Activated CD4-positive, CD25-positive, alpha-beta regulatory T cell (primary cell): ENCODE data around the gene ZCCHC2.

Source experiments
- DNase-seq, 4 experiments: peaks; one replicate each; lab custom pipeline; 2025; lab: John Stamatoyannopoulos, UW

ZCCHC2 gene

GRCh38 chr18:62609764-62610163 is 86.9 kb downstream of the ZCCHC2 start:
- DNase-seq: no peak

DNA sequence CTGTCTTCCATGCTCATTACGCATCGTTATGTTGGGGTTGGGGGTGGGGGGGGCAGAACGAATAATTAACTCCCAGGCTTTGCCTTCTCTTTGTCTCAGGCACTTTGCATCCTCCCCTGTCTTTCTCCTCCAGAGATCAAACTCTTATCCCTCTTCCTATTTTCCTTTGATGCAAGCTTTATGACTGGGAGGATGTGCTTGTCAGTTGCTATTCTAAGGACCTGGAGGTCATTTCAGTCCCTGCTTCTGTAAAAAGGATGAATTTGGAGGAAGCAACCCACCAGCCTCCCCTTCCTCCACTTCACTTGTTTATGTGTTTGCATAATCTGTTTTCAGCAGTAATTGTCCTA is 87.5 kb downstream of the ZCCHC2 start:
- DNase-seq: no peak

DNA sequence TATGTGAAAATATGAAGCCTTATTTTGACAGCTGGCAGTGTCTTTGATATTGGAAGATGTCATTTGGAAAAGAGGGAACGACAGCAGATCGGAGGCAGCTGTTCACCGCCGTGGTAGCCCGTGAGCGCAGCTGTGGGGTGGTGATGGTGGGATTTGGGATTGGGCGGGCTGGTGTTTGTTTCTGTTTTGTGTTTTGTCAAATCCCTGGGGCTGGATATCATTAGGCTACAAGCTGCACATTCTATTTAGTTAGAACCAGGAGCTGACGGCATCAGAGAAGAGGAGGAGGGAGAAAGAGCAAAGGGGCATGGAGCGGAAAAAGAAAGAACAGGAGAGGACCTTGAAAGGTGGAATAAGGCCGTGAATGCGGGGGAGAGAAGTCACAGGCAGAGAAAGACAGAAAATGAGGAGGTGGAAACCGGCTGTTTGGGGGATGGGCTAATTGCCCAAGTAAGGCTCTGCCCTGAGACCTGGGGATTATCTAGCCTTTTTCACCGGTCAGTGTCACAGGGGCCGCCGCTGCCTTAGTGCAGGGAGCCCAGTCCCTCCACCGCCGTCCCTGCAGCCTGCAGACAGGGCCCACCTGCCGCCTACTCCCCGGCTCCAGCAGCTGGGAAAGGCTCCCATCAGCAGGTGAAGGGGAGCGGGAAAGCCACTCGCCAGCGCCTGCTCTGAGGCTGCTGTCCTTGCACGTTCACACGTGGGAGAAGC is 88.0 kb downstream of the ZCCHC2 start:
- DNase-seq: no peak

GRCh38 chr18:62611453-62612288 is 88.8 kb downstream of the ZCCHC2 start:
- DNase-seq: no peak

DNA sequence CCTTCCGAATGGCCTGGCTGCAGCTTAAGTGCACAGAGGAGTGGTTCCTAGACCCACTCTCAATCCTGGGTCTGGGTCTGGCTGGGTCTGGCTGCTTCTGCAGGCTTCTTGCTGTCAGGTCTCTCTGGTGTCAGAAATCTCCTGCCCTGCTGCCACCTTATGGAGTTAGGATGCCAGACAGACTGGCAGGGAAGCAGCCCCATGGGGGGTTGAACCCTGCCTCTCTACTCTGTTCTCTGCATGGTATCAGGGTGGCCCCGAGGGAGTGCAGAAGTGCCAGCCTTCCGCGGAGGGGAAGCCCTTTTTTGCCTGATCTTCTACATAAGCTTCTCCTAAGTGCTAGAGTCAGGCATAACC is 89.4 kb downstream of the ZCCHC2 start:
- no peak for DNase-seq

GRCh38 chr18:62612776-62613175 is 90.0 kb downstream of the ZCCHC2 start:
- DNase-seq: no peak

DNA sequence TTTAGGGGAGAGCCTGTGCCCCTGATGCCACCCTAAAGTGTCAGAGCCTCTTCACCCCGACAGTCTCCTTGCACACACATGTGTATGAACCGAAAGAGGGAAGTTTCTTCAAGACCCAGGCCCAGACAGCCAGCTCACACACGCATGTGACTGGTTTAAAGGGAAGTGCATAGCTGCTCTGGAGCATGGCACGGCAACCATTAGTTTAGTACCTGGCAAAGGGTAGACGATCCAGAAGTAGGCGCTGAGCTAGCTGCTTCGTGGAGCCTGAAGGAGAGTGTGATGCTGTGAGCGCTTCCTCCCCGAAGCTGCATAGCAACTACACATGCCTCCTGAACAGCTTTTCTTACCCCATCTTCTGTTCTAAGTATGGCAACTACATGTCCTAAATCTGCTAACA is 91.7 kb downstream of the ZCCHC2 start:
- no peak for DNase-seq

GRCh38 chr18:62616331-62616805 is 93.5 kb downstream of the ZCCHC2 start:
- DNase-seq: no peak

DNA sequence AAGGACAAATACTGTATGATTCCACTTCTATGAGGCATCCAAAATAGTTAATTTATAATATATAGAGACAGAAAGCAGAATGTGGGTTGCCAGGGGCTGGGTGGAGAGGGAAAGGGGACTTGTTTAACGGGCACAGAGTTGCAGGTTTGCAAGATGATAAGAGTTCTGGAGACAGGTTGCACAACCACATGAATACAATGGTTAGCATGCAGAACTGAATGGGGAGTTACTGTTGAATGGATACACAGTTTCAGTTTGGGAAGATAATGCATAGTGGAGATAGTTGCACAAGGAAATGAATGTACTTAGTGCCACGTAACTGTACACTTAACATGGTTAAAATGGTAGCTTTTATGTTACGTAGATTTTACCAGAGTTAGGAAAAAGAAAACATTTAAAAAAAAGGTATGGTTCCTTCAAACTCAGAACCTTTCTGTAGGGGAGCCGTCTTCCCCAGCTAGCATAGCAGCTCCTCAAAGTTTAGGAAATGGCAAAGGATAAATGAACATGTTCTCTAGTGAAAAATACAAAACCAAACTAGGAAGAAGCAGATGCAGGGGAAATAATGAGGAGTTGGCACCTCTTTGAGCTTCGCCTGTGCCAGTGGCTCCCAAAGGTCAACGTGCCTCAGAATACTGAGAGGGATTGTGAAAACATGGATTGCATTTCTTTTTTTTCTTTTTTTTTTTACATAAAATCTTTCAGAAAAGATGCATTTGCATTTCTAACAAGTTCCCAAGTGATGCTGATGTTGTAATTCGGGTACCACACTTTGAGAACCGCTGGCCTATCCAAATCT is 95.2 kb downstream of the ZCCHC2 start:
- no peak for DNase-seq

DNA sequence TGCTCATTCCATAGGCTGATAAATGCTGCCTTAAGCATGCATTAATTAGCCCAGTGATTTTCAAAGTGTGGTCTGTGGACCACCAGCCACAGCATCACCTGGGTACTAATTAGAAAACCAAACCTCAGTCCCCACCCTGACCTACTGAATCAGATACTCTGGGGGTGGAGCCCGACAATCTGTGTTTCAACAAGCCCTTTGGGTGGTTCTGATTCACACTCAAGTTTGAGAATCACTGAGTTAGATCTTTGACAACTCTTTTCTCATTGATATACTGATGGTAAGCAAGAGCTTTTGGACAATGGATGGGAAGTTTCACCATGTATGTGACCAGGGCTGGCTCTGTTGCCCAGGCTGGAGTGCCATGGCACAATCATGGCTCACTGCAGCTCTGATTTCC is 95.9 kb downstream of the ZCCHC2 start:
- DNase-seq: no peak

- no peak for DNase-seq
Measured at GRCh38 chr18:62621546-62621945, 98.7 kb downstream of the ZCCHC2 start.

- no peak for DNase-seq
Measured at GRCh38 chr18:62625019-62625418, 102.2 kb downstream of the ZCCHC2 start.
